Fibroblast of the conjunctiva (primary cell): Measurements from ENCODE around the gene RPS6KA2.

Experiments
- DNase-seq: peaks from one replicate; pipeline ENCODE4 v3.0.0-alpha.2; 2010; ENCODE audit warnings: low read depth

RPS6KA2 gene

DNA sequence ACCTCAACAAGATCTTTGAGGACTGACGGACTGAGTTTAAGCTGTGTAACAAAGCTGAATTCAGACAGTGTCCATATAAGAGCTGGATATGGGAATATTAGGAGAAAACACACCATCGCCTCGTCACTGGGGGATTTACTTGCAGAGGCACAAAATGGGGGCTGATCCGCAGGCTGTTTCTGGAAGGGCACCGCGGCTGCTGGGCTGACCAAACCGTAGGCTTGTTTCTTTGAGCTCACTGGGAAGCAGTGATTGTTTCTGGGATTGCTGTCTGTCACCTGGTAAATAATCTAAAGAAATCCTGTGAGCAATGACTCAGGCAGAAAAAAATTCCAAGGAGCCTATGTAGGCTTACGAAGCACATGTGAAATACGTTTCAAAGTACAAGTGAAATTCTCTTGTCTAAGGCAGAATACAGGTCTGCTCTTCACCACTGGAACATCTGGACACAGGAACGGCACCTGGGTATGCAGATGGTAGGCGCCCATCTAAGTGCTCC, 180.4 kb downstream of the RPS6KA2 start:
- DNase-seq, result no peak

DNA sequence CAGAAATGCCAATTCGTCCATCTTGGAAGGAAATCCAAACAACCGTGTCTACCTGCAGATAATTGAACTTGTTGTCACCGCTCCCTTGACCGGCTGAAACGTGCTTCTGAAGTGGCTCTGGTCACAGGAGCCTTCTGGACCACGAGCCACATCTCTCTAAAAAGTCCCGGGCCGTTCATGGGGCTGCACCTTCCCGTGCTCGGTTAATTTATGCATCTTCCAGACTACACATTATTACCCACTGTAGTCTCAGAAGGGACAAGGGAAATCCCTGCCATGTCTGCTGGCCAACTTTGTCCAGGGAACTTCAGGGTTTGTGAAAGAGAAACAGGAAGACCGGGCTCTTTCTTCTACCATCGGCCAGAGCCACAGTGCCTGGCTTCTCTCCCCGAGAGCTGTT, 180.9 kb downstream of the RPS6KA2 start:
- DNase-seq, result no peak

DNA sequence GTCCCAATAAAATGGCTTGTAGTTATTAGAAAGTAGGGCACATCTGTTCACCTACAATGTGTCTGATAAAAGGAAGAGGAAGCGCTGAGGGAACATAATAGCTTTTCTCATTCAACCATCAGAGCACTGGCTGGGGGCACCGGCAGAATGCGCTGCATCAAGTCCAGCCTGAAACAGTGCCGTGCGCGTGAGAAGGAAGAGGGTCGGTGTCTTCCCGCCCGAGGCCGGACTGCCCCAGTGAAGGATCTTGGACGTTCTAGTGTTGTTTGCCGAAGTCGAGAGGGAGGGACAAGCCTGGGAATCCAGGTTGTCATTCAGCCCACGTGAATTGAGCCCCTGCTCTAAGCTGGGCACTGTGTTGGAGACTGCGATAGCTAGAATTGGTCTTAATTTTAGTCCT, 182.6 kb downstream of the RPS6KA2 start:
- no peak for DNase-seq

DNA sequence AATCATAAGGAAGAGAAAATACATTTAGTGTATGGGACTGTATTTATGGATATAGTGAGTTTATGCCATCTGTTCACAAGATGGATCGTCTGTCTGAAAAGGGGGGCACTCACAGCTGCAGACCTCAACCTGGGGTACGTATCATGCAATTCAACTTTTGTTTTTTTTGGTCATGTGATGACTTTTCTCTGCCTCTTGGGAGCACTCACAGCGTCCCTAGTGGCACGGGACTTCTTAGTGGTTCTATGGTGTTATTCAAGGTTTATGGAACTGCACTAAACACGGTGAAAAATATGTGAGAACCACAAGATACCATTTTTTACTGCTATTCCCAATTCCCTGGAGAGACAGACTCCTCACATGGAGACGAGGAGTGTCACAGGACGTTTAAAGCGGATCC, 183.9 kb downstream of the RPS6KA2 start:
- no peak for DNase-seq

DNA sequence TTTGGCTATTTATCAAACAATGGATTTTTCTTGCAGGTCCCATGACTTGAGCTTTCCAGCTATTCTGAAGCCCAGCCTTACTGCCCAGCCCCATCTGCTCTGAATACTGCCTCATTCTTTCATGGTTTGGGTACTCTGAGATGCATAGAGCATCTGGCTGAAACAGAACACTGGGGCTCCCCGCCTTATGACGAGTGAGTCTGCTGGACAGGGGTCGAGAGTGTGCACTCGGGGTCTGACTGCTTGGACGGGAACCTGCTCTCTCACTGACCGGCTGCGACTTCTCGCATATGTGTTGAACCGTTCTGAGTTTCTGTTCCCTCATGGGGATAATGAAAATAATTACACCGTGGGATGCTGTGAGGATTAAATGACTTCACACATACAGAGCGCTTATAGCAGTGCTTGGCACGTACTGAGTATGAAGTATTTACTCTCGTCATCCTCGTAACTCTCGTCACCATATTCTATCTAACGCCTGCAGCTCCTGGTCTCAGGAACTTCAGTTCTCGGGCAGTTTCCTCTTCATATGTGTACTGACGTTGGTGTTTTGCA, 184.8 kb downstream of the RPS6KA2 start:
- DNase-seq, result no peak

DNA sequence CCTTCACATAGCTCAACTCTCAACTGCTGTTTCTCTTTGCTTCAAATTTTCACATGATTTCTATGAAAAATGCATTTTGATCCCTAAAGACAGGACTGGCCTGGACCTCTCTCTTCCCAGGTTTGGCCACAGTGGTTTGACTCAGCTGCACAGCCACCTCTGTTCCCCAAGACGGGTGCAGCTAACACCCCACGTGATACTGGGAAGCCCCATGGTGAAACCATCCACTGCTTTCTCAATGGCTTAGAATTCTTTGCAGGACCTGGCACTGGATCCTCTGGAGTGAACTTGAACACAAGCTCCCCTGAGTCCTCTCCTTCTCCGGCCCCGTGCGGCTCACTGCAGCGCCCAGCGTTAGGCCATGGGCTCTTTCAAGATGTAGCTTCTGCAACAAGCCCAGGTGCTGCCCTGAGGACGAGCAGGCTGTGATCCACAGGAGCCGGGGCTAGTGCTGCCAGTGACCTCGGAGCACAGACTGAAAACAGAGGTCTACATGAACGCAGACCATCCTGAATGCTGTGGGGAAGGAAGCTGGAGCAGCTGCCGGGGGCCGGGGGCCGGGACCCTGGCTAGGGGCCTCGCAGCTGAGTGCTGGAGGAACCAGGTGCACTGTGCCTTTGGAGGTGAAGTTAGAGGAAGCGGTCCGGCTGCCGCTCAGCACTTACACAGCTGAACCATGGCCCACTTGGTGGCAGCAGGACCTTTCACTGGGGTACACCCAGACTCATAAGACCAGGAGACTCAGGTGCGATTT, 185.5 kb downstream of the RPS6KA2 start:
- no peak for DNase-seq

DNA sequence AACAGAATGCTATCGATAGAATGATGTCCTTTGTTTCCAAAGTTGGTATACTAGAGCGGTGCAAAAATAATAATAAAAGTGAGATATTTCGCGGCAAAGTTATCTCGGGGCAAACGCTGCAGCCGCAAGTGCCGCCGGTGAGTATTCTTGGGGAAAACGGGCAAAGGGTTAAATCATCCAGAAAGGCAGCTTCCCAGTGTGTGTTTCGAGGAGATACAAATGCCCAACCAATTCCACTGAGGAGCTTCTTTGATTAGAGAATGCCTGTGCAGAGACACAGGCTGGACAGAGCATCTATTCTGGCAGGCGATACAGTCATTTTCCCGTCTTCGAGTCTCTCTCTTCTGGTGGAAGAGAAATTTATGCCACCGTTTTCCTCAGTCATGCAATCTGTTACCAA, 186.3 kb downstream of the RPS6KA2 start:
- no peak for DNase-seq

DNA sequence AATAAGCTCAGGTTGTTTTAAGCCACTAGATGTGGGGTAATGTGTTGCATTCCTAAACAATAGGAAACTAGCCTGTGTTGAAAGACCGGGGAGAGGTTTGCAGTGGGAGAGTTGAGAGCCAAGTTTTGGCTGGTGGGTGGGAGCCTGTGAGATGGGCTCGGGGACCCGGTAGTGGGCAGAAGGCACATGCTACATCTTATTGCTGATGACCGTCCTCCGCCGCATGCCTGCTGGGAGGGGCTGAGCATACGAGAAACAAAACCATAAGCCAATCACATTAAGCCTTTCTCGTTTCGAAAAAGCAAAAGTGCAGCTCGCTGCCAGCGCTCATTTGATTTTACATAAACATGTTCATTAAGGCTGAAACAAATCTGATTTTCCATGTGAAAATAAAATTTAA, 186.9 kb downstream of the RPS6KA2 start:
- no peak for DNase-seq

DNA sequence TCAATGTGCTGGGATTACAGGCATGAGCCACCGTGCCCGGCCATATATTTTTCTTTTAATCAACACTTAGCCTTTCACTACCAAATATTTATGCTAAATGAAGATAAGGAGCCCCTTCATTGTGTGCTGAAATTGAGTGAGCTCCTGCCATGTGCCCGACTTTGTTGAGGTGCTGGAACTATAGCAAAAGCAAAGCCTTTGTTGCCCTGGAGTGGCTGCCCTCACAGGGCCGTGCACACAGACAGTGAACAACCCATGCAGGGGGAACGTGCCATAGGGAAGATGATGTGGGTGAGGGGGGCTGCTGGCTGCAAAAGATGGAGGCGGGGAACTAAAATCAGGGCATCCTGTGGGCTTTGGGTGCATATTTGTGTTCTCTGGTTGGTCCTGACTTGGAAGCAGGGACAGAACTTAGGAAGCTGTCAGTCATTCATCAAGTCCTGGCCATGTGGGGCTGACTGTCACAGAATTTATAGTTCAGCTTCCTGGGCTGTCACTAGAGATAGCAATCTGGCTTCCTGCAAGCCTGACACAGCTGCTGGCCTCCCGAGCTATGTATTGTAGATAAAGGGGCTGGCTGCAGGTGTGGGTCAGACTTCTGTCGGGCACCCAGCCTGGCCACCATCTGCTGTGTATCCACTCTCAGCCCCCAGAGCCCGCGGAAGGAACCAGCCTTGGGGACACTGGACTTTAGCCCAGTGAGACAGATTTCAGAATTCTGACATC, 187.5 kb downstream of the RPS6KA2 start:
- DNase-seq, result no peak

DNA sequence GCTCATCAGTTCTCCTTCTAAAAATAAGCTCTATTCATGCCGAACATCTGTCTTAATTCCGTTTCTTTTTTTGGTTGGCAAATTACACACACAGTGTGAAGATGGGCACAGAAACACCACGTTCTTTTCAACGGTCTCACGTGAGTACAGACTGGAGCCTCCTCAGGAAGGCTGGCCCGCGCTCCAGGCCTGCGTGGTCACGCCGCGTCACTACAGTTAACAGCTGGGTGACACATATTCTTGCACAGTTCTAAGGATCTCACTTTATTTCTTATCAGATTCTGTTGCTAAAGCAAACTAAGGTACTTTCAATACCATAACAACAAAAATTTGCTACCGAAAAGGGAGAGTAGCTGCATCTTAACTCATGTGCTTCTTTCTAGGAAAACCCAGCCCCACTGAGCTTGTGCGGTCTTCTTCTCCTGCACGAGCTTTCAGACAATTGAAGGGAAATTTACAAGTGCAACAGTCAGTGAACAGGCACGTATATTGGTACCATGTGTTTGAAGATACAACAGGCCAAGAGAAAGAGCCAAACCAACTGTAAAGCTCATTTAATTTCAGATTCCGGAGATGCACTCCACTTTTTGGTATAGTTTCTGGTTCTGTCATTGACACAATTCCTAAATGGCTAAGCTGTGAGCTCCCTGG, 188.7 kb downstream of the RPS6KA2 start:
- DNase-seq, result no peak

DNA sequence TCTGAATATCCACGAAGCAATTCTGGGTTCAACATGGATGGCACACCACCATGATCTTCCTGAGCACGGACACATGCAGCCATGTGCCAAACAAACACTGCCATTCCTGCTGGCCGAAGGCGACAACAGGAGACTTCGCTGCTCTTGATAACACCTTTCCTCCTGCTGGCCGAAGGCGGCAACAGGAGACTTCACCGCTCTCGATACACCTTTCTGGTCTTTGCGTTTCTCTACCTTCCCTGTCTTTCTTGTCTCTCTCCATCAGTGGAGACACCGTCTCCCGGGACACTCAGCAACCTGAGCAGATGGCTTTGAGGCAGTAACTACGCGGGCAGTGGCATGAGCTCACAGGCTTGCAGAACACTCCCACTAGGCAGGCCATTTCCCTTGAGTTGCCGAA, 189.4 kb downstream of the RPS6KA2 start:
- DNase-seq, result no peak

DNA sequence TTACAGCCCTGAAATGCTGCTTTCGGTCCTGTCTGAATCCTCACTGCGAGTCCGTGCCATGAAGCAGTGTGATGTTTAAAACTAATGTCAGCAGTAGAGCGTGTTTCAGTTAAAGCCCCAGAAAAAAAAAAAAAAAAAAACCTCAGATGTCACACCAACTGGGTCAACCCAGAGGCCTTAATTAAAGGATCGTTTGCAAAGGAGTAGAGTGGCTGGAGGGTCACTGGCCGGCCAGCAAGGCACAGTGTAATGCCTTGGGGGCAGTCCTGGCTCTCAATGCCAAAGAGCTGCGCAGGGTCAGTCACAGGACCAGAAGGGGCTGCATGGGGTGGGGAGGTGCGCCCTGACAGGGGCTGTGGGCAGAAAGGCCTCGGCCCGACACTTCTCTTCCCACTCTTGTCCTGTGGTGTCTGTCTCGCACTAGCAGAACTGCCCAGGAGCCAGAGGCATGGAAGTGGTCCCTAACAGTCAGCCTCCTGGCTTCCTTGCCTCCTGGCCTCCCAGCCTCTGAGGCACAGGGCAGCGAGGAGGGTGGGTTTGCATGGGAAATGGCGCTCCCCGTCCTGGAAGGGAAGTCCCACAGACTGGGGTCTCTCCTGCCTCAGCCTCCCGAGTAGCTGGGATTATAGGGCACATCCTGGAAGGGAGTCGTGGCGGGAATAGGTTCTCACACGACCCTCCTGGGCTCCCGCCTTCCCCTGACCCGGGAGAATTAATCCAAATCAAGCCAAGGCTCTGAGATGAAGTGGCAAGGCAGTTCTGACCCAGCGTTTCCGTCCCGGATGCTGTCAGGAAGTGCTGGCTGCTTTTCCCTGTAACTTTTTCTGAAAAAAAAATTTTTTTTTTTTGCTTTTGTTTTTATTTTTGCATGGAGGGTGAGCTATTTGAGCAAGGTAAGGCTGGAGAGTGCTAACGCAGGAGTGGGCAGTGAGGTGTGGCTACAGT, 190.6 kb downstream of the RPS6KA2 start:
- DNase-seq, result no peak

DNA sequence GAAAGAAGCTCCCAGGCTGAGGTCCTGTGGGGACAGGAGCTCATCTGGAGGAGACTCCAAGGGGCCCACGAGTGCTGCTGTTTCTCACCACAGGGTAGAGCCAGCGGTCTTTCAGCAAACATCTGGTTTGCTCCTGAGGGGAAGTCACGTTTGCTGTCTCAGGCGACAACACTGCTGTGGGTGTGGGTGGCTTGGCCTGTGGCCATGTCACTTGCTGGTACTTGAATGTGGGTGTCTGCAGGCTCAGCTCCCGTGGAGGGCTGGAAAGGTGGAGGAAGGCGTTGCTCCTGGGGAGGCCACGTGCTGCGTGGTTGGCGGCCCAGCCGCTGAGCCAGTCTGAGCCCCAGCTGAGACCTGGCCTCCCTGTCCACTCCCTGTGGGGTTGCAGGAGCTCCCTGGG, 191.5 kb downstream of the RPS6KA2 start:
- no peak for DNase-seq

DNA sequence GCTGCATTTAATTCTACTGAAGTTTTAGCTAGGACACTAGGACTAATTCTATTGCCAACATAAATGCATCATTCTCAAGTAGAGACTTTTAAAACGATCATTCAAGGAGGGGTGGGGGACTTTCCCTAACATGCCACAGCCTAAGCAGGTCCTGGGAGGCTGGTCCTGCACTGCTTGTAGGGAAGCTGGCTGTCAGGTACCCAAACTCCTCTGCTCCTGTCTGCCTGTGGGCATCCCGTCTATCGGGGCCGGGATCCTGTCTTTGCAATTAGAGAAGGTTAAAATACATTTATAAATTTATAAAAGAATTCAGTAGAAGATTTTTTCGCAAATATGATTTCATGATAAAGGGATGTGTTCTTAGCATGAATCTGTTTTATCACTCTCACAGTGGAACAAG, 192.7 kb downstream of the RPS6KA2 start:
- no peak for DNase-seq

DNA sequence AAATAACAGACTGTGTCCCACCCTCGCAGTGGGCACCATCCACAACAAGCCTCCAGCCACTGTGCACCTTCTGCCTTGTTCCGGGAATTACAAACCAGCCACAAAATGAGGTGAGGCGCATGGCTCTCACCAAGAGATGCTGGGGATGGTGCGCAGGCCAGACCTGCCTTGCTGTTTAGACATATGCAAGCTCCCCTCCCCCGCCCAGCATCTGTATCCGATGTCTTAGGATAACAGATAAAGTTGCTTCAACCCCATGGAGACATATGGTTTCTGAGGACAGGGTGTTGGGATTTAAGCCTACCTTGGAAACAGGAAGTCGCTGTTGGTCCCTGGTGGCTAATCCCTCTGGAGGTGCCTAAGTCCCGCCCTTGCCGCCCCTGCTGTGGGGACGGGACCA, 194.0 kb downstream of the RPS6KA2 start:
- no peak for DNase-seq

DNA sequence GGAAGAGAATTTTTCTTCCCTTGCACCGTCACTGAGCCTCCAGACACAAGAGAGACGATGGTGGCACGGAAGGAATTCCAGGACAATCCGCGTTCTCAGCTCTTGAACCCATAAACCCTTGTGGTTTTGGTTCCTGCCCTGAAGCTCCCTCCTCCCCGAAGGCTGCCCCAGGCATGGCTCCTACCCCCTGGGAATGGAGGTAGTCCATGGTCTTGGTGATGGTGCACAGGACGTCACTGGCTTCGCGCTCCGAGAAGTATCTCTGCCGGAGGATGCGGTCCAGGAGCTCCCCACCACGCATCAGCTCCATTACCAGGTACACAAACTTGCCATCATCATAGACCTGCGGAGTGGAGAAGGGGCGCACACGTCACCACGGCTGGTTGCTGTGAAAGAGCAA, 196.8 kb downstream of the RPS6KA2 start:
- no peak for DNase-seq

DNA sequence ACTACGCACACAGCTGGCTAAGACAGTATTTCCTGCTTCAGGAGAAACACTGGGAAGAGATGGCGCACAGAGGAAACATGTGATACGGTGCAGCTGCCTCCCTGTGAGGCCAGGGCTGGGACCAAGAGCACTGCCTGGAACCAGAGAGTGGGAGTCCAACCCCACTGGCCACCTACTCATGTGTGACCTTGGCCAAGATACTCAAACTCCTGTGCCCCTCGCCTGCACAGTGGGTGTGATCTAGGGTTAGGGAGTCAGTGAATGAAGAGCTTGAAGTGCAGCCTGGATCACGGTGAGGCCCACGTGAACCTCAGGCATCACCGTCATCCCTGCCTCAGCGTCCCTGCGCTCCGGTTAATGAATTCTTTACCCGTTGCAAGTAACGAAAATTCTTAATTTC, 202.6 kb downstream of the RPS6KA2 start:
- no peak for DNase-seq

DNA sequence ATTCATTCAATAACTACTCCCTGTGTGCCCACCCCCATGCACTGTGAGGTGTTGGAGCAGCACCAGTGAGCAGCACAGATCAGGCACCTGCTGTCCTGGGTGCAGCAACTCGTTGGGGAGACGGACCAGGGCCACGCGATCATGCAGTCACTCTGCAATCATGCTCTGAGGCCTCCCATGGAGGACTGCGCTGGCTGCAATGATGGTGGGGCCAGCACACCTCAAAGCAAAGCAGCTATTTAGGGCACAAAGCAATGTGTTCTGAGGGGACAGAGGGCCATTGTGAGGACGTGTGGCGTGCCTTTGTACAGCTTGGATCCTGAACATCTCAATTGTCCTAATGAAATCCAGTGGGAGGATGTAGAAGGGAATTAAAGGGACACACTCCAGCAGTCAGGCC, 203.3 kb downstream of the RPS6KA2 start:
- no peak for DNase-seq

DNA sequence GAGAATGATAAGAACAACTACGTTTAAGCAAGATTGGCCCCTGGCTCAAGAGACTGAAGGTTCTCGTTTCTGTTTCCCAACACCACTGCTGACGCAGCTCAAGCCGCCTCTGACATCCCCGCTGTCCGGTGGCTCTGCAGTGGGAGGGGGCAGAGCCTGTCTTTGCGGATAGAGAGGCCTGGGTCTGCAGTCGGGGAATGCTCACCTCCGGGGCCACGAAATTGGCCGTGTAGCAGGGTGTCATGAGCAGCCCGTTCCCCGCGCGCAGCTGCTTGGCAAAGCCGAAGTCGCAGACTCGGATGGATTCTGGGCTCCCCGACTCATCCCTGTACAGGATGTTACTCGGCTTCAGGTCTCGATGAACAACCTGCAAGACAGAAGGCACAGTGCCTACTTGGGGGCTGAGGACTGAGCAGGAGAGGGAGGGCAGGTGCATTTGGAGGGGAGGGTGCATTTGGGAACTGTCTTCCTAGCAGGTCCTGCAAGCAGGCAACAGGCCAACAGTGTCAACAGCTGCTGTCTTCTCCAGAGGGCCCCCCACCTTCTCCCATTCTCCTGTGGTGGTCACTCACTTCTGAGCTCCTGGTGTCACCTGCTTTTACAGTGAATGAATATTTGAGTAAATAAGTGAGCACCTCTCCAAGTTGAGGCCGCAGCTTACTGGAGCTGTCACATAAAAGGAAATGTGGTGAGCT, 203.9 kb downstream of the RPS6KA2 start:
- no peak for DNase-seq

DNA sequence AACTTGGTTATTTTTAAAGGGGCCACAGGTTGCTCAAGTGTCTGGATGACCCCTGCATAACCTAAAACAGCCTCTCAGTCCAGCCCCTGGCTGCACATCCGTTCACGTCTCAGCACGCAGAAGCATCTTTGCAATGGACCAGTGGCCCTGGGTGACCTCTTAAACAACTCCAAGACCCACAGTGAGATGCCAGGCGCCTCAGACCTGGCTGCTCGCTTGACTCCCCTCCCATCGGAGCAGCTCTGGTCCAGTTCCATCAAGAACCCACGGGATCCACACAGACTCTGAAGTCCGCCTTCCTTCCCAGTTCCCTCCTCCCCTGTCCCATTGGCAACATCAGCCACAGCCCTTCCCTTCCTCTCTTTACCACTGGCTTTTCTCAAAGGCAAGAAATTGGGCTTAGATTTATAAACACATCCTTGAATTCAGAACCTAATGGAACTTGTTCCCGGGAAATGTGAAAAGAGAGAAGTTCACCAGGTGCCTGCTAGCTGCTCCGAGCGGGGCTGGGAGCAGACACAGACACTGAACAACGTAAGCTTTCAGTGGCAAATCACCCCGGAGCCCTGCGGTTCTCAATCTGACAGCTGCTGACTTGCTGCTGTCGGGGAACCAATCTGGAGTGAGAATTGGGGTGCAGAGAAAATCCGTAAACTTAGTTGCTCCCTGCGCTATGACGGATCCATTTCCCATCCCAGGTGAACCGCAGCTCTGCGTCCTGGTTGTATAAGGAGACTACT, 204.7 kb downstream of the RPS6KA2 start:
- no peak for DNase-seq
